MM.1S (cell line): Measurements from ENCODE around the gene PNPLA2.

ENCODE experiments used
- CTCF ChIP-seq: fragments of 300-600 bp; sonication (generic); IDR thresholded peaks from 2 replicates; pipeline ENCODE4 v1.5.1; 2016; ENCODE audit warnings: antibody characterized with exemption, low read length, mixed read lengths
- EZH2phosphoT487 ChIP-seq: fragments of 300-600 bp; sonication (generic); IDR thresholded peaks from 2 replicates; pipeline ENCODE4 v1.6.1; 2018; ENCODE audit warnings: antibody characterized with exemption, low read length

GRCh38 chr11:779955-780532, 38.7 kb upstream of the PNPLA2 start:
- TF ChIP-seq CTCF (no peak), EZH2phosphoT487 (no peak)
